ENCODE data around the gene ROR2. TPM values are rescaled to one million over a fixed set of nuclear protein-coding genes. Genes with fewer than 3 reads are reported as not detected.

Gene ROR2
- total and polyA plus RNA-seq, 2 of the 8 experiments (the other 6 are each of a cell fraction or from before 2014, with no cell fraction given), result 2.7 to 4.3 TPM

- TF ChIP-seq CHD7 (IDR thresholded peaks at IDR 0.05; ENCODE audit: insufficient replicate concordance, low read length), result no peak
- no peak for TF ChIP-seq MAFK (IDR thresholded peaks at IDR 0.05; ENCODE audit: low read depth, low read length)
- TF ChIP-seq KDM4A (IDR thresholded peaks at IDR 0.05; ENCODE audit: low read depth, low read length, severe bottlenecking), result no peak
- no peak for TF ChIP-seq RXRA (IDR thresholded peaks at IDR 0.05; ENCODE audit: insufficient read depth, low read depth, low read length)
- TF ChIP-seq E2F6 (IDR thresholded peaks at IDR 0.05), result no peak
- TF ChIP-seq HDAC6 (IDR thresholded peaks at IDR 0.05; ENCODE audit: low read depth, low read length), result no peak
- TF ChIP-seq JUN (IDR thresholded peaks at IDR 0.05; ENCODE audit: low read depth, low read length), result no peak
Observed at GRCh38 chr9:91858213-91859030, 91.6 kb downstream of the ROR2 start (continued).

Data from H1 (cell line).